H9 (cell line): ENCODE data around the gene RANBP3. TPM values are rescaled to one million over a fixed set of nuclear protein-coding genes. Genes with fewer than 3 reads are reported as not detected.

Source experiments
- DNase-seq: peaks from one replicate; pipeline ENCODE4 v3.0.0-alpha.2; 2017
- H2AFZ ChIP-seq: one replicate; pipeline ENCODE4 v1.6.1; 2013; ENCODE audit warnings: mild to moderate bottlenecking, low read length, control low read depth, moderate library complexity
- H2AK5ac ChIP-seq: 2 replicates; pipeline ENCODE4 v1.6.1; 2013; ENCODE audit warnings: low read length, control low read depth, mixed read lengths; ENCODE audit not compliant: insufficient read length
- H2BK120ac ChIP-seq: one replicate; pipeline ENCODE4 v1.6.1; 2013; ENCODE audit warnings: low read depth, mild to moderate bottlenecking, low read length, control low read depth, inconsistent platforms; ENCODE audit not compliant: poor library complexity, severe bottlenecking
- H2BK12ac ChIP-seq: 2 replicates; pipeline ENCODE4 v1.6.1; 2013; ENCODE audit warnings: low read length, control low read depth, mixed read lengths, low read depth; ENCODE audit not compliant: insufficient read length
- H2BK15ac ChIP-seq: 2 replicates; pipeline ENCODE4 v1.6.1; 2013; ENCODE audit warnings: low read depth, low read length, control low read depth
- H2BK20ac ChIP-seq: one replicate; pipeline ENCODE4 v1.6.1; 2013; ENCODE audit warnings: low read depth, mild to moderate bottlenecking, low read length, control low read depth, inconsistent platforms; ENCODE audit not compliant: poor library complexity, severe bottlenecking
- H2BK5ac ChIP-seq: 2 replicates; pipeline ENCODE4 v1.6.1; 2013; ENCODE audit warnings: low read length, control low read depth, mixed read lengths; ENCODE audit not compliant: insufficient read length
- H3K14ac ChIP-seq: 2 replicates; pipeline ENCODE4 v1.6.1; 2013; ENCODE audit warnings: low read length, control low read depth; ENCODE audit not compliant: insufficient read depth
- H3K18ac ChIP-seq: 2 replicates; pipeline ENCODE4 v1.6.1; 2013; ENCODE audit warnings: low read depth, mild to moderate bottlenecking, mixed read lengths, low read length, control low read depth; ENCODE audit not compliant: insufficient read length
- H3K23ac ChIP-seq: 2 replicates; pipeline ENCODE4 v1.6.1; 2013; ENCODE audit warnings: low read length, control low read depth, mixed read lengths, low read depth; ENCODE audit not compliant: insufficient read length
- H3K23me2 ChIP-seq: 2 replicates; pipeline ENCODE4 v1.6.1; 2013; ENCODE audit warnings: low read depth, mild to moderate bottlenecking, mixed read lengths, low read length, control low read depth; ENCODE audit not compliant: insufficient read length, poor library complexity, severe bottlenecking
- H3K27ac ChIP-seq: 2 replicates; pipeline ENCODE4 v1.5.1; 2013; ENCODE audit warnings: low read length, control low read depth, mixed read lengths, low read depth; ENCODE audit not compliant: insufficient read length
- H3K27me3 ChIP-seq: 2 replicates; pipeline ENCODE4 v1.6.1; 2013; ENCODE audit warnings: low read length, control low read depth, inconsistent platforms; ENCODE audit not compliant: insufficient read depth
- H3K4ac ChIP-seq: 2 replicates; pipeline ENCODE4 v1.6.1; 2013; ENCODE audit warnings: low read depth, mild to moderate bottlenecking, control low read depth, inconsistent platforms, low read length, moderate library complexity
- H3K4me1 ChIP-seq: 2 replicates; pipeline ENCODE4 v1.6.1; 2013; ENCODE audit warnings: low read length, control low read depth, inconsistent platforms; ENCODE audit not compliant: insufficient read depth
- H3K4me2 ChIP-seq: 2 replicates; pipeline ENCODE4 v1.6.1; 2013; ENCODE audit warnings: low read length, control low read depth, mixed read lengths; ENCODE audit not compliant: insufficient read length, insufficient read depth
- H3K56ac ChIP-seq: 2 replicates; pipeline ENCODE4 v1.6.1; 2013; ENCODE audit warnings: low read depth, mild to moderate bottlenecking, mixed read lengths, low read length, control low read depth; ENCODE audit not compliant: insufficient read length
- H3K79me1 ChIP-seq: 2 replicates; pipeline ENCODE4 v1.6.1; 2013; ENCODE audit warnings: low read depth, mild to moderate bottlenecking, moderate library complexity, low read length, control low read depth, inconsistent platforms; ENCODE audit not compliant: insufficient read depth, poor library complexity, severe bottlenecking
- H3K79me2 ChIP-seq: 2 replicates; pipeline ENCODE4 v1.6.1; 2013; ENCODE audit warnings: low read length, control low read depth, inconsistent platforms; ENCODE audit not compliant: insufficient read depth
- H3K9ac ChIP-seq: 2 replicates; pipeline ENCODE4 v1.6.1; 2013; ENCODE audit warnings: low read length, control low read depth, mixed read lengths; ENCODE audit not compliant: insufficient read length; ENCODE audit errors: extremely low read depth
- H3K9me3 ChIP-seq: one replicate; pipeline ENCODE4 v1.6.1; 2013; ENCODE audit warnings: low read depth, low read length, inconsistent platforms; ENCODE audit not compliant: control insufficient read depth
- H3T11ph ChIP-seq: one replicate; pipeline ENCODE4 v1.6.1; 2013; ENCODE audit warnings: mild to moderate bottlenecking, low read length, control low read depth, inconsistent platforms
- H4K20me1 ChIP-seq: one replicate; pipeline ENCODE4 v1.6.1; 2013; ENCODE audit not compliant: control insufficient read depth, insufficient read length, insufficient read depth
- H4K5ac ChIP-seq: 2 replicates; pipeline ENCODE4 v1.6.1; 2013; ENCODE audit warnings: low read depth, mild to moderate bottlenecking, mixed read lengths, low read length, control low read depth; ENCODE audit not compliant: insufficient read length
- H4K8ac ChIP-seq: replicated peaks from 2 replicates; pipeline ENCODE4 v1.6.1; 2013; ENCODE audit warnings: low read length, control low read depth, mixed read lengths, low read depth; ENCODE audit not compliant: insufficient read length
- H4K91ac ChIP-seq: 2 replicates; pipeline ENCODE4 v1.6.1; 2013; ENCODE audit warnings: low read depth, mild to moderate bottlenecking, moderate library complexity, mixed read lengths, low read length, control low read depth; ENCODE audit not compliant: insufficient read length
- H3K27ac Mint-ChIP-seq, 3 experiments: 2 replicates in 2 of 3; 3 replicates in 1 of 3; pipeline ENCODE4 v1.8.0; 2020 to 2021; ENCODE audit warnings: mixed read lengths in 3 of 3, mild to moderate bottlenecking in 1 of 3, moderate library complexity in 1 of 3
- H3K27me3 Mint-ChIP-seq: 2 replicates; pipeline ENCODE4 v1.8.0; 2021; ENCODE audit warnings: low read depth, mild to moderate bottlenecking, moderate library complexity, mixed read lengths
- H3K36me3 Mint-ChIP-seq, 3 experiments: 2 replicates in 2 of 3; 3 replicates in 1 of 3; pipeline ENCODE4 v1.8.0; 2020 to 2021; ENCODE audit warnings: low read depth in 3 of 3, mixed read lengths in 3 of 3; ENCODE audit not compliant: insufficient read depth in 1 of 3
- H3K4me1 Mint-ChIP-seq, 2 experiments: 2 replicates each; pipeline ENCODE4 v1.8.0; 2020; ENCODE audit warnings: mixed read lengths in 2 of 2
- H3K4me3 Mint-ChIP-seq, 2 experiments: 2 replicates in 1 of 2; 3 replicates in 1 of 2; pipeline ENCODE4 v1.8.0; 2020 to 2021; ENCODE audit warnings: mild to moderate bottlenecking in 2 of 2, mixed read lengths in 2 of 2, moderate library complexity in 1 of 2
- H3K9me3 Mint-ChIP-seq, 2 experiments: 2 replicates in 1 of 2; 3 replicates in 1 of 2; pipeline ENCODE4 v1.8.0; 2020; ENCODE audit warnings: mild to moderate bottlenecking in 2 of 2, mixed read lengths in 2 of 2, moderate library complexity in 1 of 2
- CTCF ChIP-seq: fragments of 200-600 bp; sonication (generic); conservative IDR thresholded peaks from 3 replicates; pipeline ENCODE4 v1.8.0; 2021; ENCODE audit warnings: antibody characterized with exemption, mild to moderate bottlenecking
- WGBS: extraction: QIAGEN DNeasy Blood & Tissue Kit; methylation state at CpG from one replicate; pipeline ENCODE4 v1.1.7; 2013; ENCODE audit warnings: missing lambda C conversion rate, low lambda C conversion rate, mixed read lengths; ENCODE audit not compliant: insufficient read length; ENCODE audit errors: extremely low coverage; 5-methylcytosine and 5-hydroxymethylcytosine counted together
- total RNA-seq: library from RNA; stranded (reverse); gene quantifications from 2 replicates; pipeline ENCODE4 v1.2.1, GENCODE V29; 2021

The RANBP3 gene
- total RNA-seq, 1 experiment from 2014 or later: 86.5 TPM

- Histone ChIP-seq H2AFZ (no peak overlapping the region), H4K20me1 (no peaks in the 10 kb centered on the region), H3K56ac (no peak overlapping the region), H3K79me2 (no peaks in the 10 kb centered on the region), H3K27ac (no peak overlapping the region), H3T11ph (no peak overlapping the region), H2BK5ac (no peak overlapping the region), H4K91ac (no peak overlapping the region), H3K79me1 (no peaks in the 10 kb centered on the region), H3K4me1 (no peaks in the 10 kb centered on the region), H4K5ac (no peak overlapping the region), H3K4ac (no peak overlapping the region), H2BK15ac (no peak overlapping the region), H3K23ac (no peak overlapping the region), H3K9me3 (no peaks in the 10 kb centered on the region), H3K4me2 (no peak overlapping the region), H4K8ac (no peak overlapping the region), H3K9ac (no peak overlapping the region), H3K27me3 (no peaks in the 10 kb centered on the region), H2AK5ac (no peak overlapping the region), H3K18ac (no peak overlapping the region), H2BK20ac (no peak overlapping the region), H3K23me2 (no peaks in the 10 kb centered on the region), H2BK12ac (no peak overlapping the region), H3K14ac (no peak overlapping the region), H2BK120ac (no peak overlapping the region)
- Mint-ChIP-seq H3K36me3 (no peaks in the 10 kb centered on the region; a peak in 2 of 7 replicates), H3K27ac (0 out of 7 replicates have a peak overlapping the region, but pooled peaks of 2 of the 3 experiments have one; percentile 0 to 7), H3K4me1 (0 out of 4 replicates have a peak, but pooled peaks cover 0 to 7% of the 10 kb centered on the region in 2 experiments), H3K27me3 (peaks cover 29% of the 10 kb centered on the region), H3K4me3 (no peak overlapping the region), H3K9me3 (no peaks in the 10 kb centered on the region)
- WGBS: no CpG with 5 or more reads among the region's 18 CpGs
- no peak for DNase-seq
- no peak for TF ChIP-seq CTCF
Measured at GRCh38 chr19:6012426-6013170, 34.7 kb upstream of the RANBP3 start.
